HepG2 (cell line): ENCODE measurements around the gene ARAP1. TPM values are rescaled to one million over a fixed set of nuclear protein-coding genes. Genes with fewer than 3 reads are reported as not detected.

Experiments used
- AKNA ChIP-seq: sonication (generic); formaldehyde crosslinking; IDR thresholded peaks from 2 replicates; pipeline ENCODE4 v1.4.0; 2020; ENCODE audit warnings: missing genetic modification reagents, borderline replicate concordance
- CREM ChIP-seq, 2 experiments: sonication (generic) in 1 of 2; formaldehyde crosslinking in 1 of 2; IDR thresholded peaks; 2 replicates each; pipeline versions ENCODE4 v1.4.0 to v1.6.1; 2016 to 2020; ENCODE audit warnings: antibody characterized with exemption in 1 of 2, mild to moderate bottlenecking in 1 of 2, missing genetic modification reagents in 1 of 2
- ETS1 ChIP-seq: sonication (generic); formaldehyde crosslinking; IDR thresholded peaks from 2 replicates; pipeline ENCODE4 v1.4.0; 2020; ENCODE audit warnings: missing genetic modification reagents
- KLF13 ChIP-seq: sonication (generic); formaldehyde crosslinking; IDR thresholded peaks from 2 replicates; pipeline ENCODE4 v1.4.0; 2020; ENCODE audit warnings: mild to moderate bottlenecking, missing genetic modification reagents
- KLF9 ChIP-seq: IDR thresholded peaks from 2 replicates; pipeline ENCODE4 v1.6.1; 2016; ENCODE audit warnings: low read depth
- MAF1 ChIP-seq: sonication (generic); formaldehyde crosslinking; IDR thresholded peaks from 2 replicates; pipeline ENCODE4 v1.5.0; 2020; ENCODE audit warnings: missing genetic modification reagents, borderline replicate concordance
- NRL ChIP-seq: sonication (generic); formaldehyde crosslinking; IDR thresholded peaks from 2 replicates; pipeline ENCODE4 v1.5.0; 2020; ENCODE audit warnings: missing genetic modification reagents, mild to moderate bottlenecking, moderate library complexity, borderline replicate concordance
- ZNF276 ChIP-seq: sonication (generic); formaldehyde crosslinking; IDR thresholded peaks from 2 replicates; pipeline ENCODE4 v1.4.0; 2020; ENCODE audit warnings: mild to moderate bottlenecking, low read depth, missing genetic modification reagents
- ZNF720 ChIP-seq: sonication (generic); formaldehyde crosslinking; IDR thresholded peaks from 2 replicates; pipeline ENCODE4 v1.4.0; 2020; ENCODE audit warnings: missing genetic modification reagents
- polyA plus RNA-seq, 8 experiments: library from polyadenylated mRNA; depleted of rRNA in 3 of 8; stranded (reverse) in 7 of 8; unstranded in 1 of 8; fragments of >200 nt; fragmentation: Illumina TruSeq in 4 of 8; extraction: Trizol in 4 of 8; gene quantifications; 2 replicates each; pipeline versions ENCODE4 v1.2.1 to v1.2.3, GENCODE V29; 2011 to 2016; ENCODE audit warnings: low read depth in 4 of 8, missing spikeins in 1 of 8, mixed read lengths in 1 of 8; ENCODE audit not compliant: insufficient read depth in 1 of 8
- total RNA-seq, 5 experiments: library from RNA; depleted of rRNA; stranded (reverse); fragments of >200 nt; fragmentation: Illumina TruSeq; extraction: Trizol; gene quantifications; 2 replicates each; pipeline ENCODE4 v1.2.3, GENCODE V29; 2016; ENCODE audit warnings: low read depth in 1 of 5
- TF ChIP-seq, protein P1 (sequence below): sonication (generic); formaldehyde crosslinking; IDR thresholded peaks from 2 replicates; pipeline ENCODE4 v1.4.0; 2020; ENCODE audit warnings: missing genetic modification reagents, borderline replicate concordance
- TF ChIP-seq, protein P2 (sequence below): sonication (generic); formaldehyde crosslinking; IDR thresholded peaks from 2 replicates; pipeline ENCODE4 v1.4.0; 2020; ENCODE audit warnings: missing genetic modification reagents, borderline replicate concordance
- TF ChIP-seq, protein P3 (sequence below): sonication (generic); formaldehyde crosslinking; IDR thresholded peaks from 2 replicates; pipeline ENCODE4 v1.5.0; 2020; ENCODE audit warnings: missing genetic modification reagents, mild to moderate bottlenecking, borderline replicate concordance

ARAP1 gene
- total and polyA plus RNA-seq, 2 of the 13 experiments (the other 11 are each of a cell fraction or from before 2014, with no cell fraction given): 43.2 to 55.5 TPM

GRCh38 chr11:72786305-72787215, 34.4 kb upstream of the ARAP1 start (continued):
- TF ChIP-seq, protein P1, sequence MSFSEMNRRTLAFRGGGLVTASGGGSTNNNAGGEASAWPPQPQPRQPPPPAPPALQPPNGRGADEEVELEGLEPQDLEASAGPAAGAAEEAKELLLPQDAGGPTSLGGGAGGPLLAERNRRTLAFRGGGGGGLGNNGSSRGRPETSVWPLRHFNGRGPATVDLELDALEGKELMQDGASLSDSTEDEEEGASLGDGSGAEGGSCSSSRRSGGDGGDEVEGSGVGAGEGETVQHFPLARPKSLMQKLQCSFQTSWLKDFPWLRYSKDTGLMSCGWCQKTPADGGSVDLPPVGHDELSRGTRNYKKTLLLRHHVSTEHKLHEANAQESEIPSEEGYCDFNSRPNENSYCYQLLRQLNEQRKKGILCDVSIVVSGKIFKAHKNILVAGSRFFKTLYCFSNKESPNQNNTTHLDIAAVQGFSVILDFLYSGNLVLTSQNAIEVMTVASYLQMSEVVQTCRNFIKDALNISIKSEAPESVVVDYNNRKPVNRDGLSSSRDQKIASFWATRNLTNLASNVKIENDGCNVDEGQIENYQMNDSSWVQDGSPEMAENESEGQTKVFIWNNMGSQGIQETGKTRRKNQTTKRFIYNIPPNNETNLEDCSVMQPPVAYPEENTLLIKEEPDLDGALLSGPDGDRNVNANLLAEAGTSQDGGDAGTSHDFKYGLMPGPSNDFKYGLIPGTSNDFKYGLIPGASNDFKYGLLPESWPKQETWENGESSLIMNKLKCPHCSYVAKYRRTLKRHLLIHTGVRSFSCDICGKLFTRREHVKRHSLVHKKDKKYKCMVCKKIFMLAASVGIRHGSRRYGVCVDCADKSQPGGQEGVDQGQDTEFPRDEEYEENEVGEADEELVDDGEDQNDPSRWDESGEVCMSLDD (CRISPR knock-in tag): no peak
- no peak for TF ChIP-seq KLF13 (CRISPR knock-in tag)
- no peak for TF ChIP-seq ZNF276
- TF ChIP-seq CREM (IDR thresholded peaks at IDR 0.05): no peak; the same call in 1 of the 2 replicates
- TF ChIP-seq CREM (CRISPR knock-in tag; IDR thresholded peaks at IDR 0.05): no peak
- TF ChIP-seq AKNA: no peak
- no peak for TF ChIP-seq MAF1
- peak; percentile 65; the same call in 1 of the 2 replicates for TF ChIP-seq NRL (CRISPR knock-in tag)
- no peak for TF ChIP-seq ZNF720 (CRISPR knock-in tag)
- no peak for TF ChIP-seq KLF9 (CRISPR knock-in tag)
- TF ChIP-seq, protein P2, sequence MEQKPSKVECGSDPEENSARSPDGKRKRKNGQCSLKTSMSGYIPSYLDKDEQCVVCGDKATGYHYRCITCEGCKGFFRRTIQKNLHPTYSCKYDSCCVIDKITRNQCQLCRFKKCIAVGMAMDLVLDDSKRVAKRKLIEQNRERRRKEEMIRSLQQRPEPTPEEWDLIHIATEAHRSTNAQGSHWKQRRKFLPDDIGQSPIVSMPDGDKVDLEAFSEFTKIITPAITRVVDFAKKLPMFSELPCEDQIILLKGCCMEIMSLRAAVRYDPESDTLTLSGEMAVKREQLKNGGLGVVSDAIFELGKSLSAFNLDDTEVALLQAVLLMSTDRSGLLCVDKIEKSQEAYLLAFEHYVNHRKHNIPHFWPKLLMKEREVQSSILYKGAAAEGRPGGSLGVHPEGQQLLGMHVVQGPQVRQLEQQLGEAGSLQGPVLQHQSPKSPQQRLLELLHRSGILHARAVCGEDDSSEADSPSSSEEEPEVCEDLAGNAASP (CRISPR knock-in tag): peak; percentile 88
- TF ChIP-seq, protein P3, sequence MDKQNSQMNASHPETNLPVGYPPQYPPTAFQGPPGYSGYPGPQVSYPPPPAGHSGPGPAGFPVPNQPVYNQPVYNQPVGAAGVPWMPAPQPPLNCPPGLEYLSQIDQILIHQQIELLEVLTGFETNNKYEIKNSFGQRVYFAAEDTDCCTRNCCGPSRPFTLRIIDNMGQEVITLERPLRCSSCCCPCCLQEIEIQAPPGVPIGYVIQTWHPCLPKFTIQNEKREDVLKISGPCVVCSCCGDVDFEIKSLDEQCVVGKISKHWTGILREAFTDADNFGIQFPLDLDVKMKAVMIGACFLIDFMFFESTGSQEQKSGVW: no peak
- no peak for TF ChIP-seq ETS1
